ENCODE measurements around the gene UCK1. TPM values are rescaled to one million over a fixed set of nuclear protein-coding genes. Genes with fewer than 3 reads are reported as not detected.
A peak's percentile ranks its signal among the peaks of the same experiment; 100 is the strongest.

UCK1 gene
- total and polyA plus RNA-seq, 8 donors: 9.9 to 143 (median 31.6) TPM

DNA sequence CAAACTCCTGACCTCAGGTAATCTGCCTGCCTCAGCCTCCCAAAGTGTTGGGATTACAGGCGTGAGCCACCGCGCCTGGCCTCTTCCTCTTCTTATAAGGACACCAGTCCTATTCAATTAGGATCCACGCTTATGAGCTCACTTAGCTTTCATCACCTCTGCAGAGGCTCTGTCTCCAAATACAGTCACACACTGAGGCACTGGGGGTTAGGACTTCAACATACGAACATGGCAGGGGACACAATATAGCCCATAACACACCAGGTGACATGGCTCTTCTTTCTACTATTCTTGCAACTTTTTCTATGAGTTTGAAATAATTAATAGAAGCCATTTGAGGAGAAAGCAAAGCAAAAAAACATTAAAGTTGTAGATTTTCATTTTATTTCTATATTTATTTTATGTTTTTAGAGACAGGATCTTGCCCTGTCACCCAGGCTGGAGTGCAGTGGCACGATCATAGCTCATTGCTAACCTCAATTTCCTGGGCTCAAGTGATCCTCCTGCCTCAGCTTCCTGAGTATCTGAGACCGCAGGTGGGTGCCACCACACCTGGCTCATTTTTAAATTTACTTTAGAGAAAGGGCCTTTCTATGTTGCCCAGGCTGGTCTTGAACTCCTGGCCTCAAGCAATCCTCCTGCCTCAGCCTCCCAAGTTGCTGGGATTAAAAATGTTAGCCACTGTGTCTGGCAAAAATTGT is 8.3 kb upstream of the UCK1 start:
- H3K27me3 ChIP-seq: peaks cover 0 to 4% (median 0%) of the 10 kb centered on the region in 3 donors
- whole genome bisulfite sequencing, 5 donors: 87 to 92% (median 90%) methylated on average over 7 of the region's 7 CpGs
- H3K9me3 ChIP-seq: peaks cover 14 to 25% (median 25%) of the 10 kb centered on the region in 4 donors
- DNase-seq: no peak
- no peaks in the 10 kb centered on the region for H3K36me3 ChIP-seq
- intact Hi-C loops (cut with DNase I; ENCODE audit: low total_unique reads): no loop called here
- H3K4me3 ChIP-seq: no peak overlapping the region
- H3K4me1 ChIP-seq: peaks cover 0 to 10% (median 8%) of the 10 kb centered on the region in 4 donors
- H3K27ac ChIP-seq: no peak overlapping the region
- TF ChIP-seq CTCF (IDR thresholded peaks at IDR 0.05) (no peak), POLR2A (IDR thresholded peaks at IDR 0.05) (no peak), EP300 (IDR thresholded peaks at IDR 0.05) (no peak), POLR2AphosphoS5 (IDR thresholded peaks at IDR 0.05) (no peak)

GRCh38 chr9:131537946-131538345 is 6.9 kb upstream of the UCK1 start:
- H3K27me3 ChIP-seq: no peaks in the 10 kb centered on the region
- 93 to 97% (median 96%) methylated on average over 19 of the region's 19 CpGs for WGBS, 5 donors
- intact Hi-C loops (cut with DNase I; ENCODE audit: low total_unique reads): no loop called here
- peaks cover 0 to 11% (median 8%) of the 10 kb centered on the region in 4 donors for H3K4me1 ChIP-seq
- H3K36me3 ChIP-seq: no peaks in the 10 kb centered on the region
- peaks cover 7 to 11% (median 11%) of the 10 kb centered on the region in 4 donors for H3K9me3 ChIP-seq
- H3K4me3 ChIP-seq: no peak overlapping the region
- no peak for TF ChIP-seq POLR2A (IDR thresholded peaks at IDR 0.05)
- no peak for TF ChIP-seq POLR2AphosphoS5 (IDR thresholded peaks at IDR 0.05)
- TF ChIP-seq EP300 (IDR thresholded peaks at IDR 0.05): no peak
- no peak for TF ChIP-seq CTCF (IDR thresholded peaks at IDR 0.05)
- DNase-seq: no peak
- H3K27ac ChIP-seq: no peak overlapping the region

GRCh38 chr9:131534721-131535237 is 3.7 kb upstream of the UCK1 start:
- Histone ChIP-seq H3K4me3 (no peak overlapping the region), H3K27ac (no peak overlapping the region), H3K9me3 (no peaks in the 10 kb centered on the region), H3K27me3 (no peaks in the 10 kb centered on the region), H3K4me1 (peaks cover 13 to 28% (median 24%) of the 10 kb centered on the region in 4 donors), H3K36me3 (peaks cover 0 to 3% (median under 1%) of the 10 kb centered on the region in 4 donors)
- peak in 1 of 2 donors; percentile 37 for DNase-seq
- TF ChIP-seq POLR2AphosphoS5 (IDR thresholded peaks at IDR 0.05): no peak
- TF ChIP-seq EP300 (IDR thresholded peaks at IDR 0.05): no peak
- no peak for TF ChIP-seq POLR2A (IDR thresholded peaks at IDR 0.05)
- TF ChIP-seq CTCF (IDR thresholded peaks at IDR 0.05): no peak
- whole genome bisulfite sequencing, 5 donors: 20 to 46% (median 26%) methylated on average over 8 of the region's 8 CpGs
- intact Hi-C loops (cut with DNase I; ENCODE audit: low total_unique reads): no loop called here

DNA sequence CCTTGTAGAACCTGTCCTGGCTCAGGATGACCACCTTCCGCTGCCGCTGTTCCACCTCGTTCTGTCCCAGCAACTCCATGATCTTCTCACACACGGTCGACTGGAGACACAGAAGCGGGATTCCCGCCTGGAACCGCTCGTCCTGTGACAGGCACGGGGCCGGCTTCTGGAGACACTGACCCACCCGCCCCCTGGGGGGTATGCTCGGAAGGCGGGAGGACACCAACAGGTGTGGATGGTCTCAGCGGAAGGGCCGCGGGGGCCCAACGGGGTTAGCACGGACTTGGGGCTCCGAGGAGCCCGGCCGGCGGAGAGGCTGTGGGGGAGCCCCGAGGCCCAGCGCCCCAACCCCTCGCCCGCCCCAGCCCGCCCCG is 530 bp downstream of the UCK1 start:
- WGBS, 5 donors: 2 to 8% (median 4%) methylated on average over 6 to 24 of the region's 29 CpGs
- TF ChIP-seq CTCF (IDR thresholded peaks at IDR 0.05) (peak in 3 of 7 experiments; percentile 8 to 14 (median 12)), EP300 (IDR thresholded peaks at IDR 0.05) (no peak)
- peaks cover 36 to 45% (median 43%) of the 10 kb centered on the region in 4 donors for H3K36me3 ChIP-seq
- H3K27ac ChIP-seq: peak overlapping the region in 4 of 5 donors; percentile 77 to 88 (median 82)
- peak; percentile 34 to 56 for DNase-seq
- peaks cover 15 to 34% (median 29%) of the 10 kb centered on the region in 4 donors for H3K4me1 ChIP-seq
- H3K4me3 ChIP-seq: peak overlapping the region; percentile 71 to 100 (median 98)
- H3K9me3 ChIP-seq: no peaks in the 10 kb centered on the region
- no peaks in the 10 kb centered on the region for H3K27me3 ChIP-seq
- intact Hi-C loops (cut with DNase I; ENCODE audit: low total_unique reads): no loop called here

Measured in stomach (tissue), 9 donors.